Measurements from ENCODE around the gene SNX8.

DNA sequence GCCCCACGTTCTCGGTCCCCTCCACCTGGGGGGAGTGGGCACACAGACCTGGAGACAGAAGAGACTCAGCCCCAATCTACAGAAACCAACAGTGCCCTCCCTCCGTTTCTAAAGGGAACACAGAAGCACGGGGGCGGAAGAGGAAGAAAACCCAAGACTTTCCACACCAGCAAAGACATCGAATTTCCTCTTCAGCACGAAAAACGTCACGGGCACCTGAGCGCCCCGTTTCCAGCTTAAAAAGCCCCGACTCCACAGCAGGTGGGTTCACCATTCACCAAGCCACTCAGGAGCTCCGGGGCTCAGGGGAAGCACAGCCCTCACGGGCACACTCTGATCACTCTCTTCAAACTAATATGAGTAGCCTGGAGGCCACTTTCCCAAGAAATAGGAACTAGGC is 52.6 kb downstream of the SNX8 start:
- TF ChIP-seq RFX5 (IDR thresholded peaks at IDR 0.05; ENCODE audit: low read depth, low read length), result no peak
- TF ChIP-seq MXI1 (IDR thresholded peaks at IDR 0.05; ENCODE audit: borderline replicate concordance, low read depth, low read length), result no peak
- TF ChIP-seq MAFK (IDR thresholded peaks at IDR 0.05; ENCODE audit: low read depth, low read length), result no peak
- no peak for TF ChIP-seq POLR2A (IDR thresholded peaks at IDR 0.05; ENCODE audit: low read depth, low read length)
- TF ChIP-seq, protein P1, sequence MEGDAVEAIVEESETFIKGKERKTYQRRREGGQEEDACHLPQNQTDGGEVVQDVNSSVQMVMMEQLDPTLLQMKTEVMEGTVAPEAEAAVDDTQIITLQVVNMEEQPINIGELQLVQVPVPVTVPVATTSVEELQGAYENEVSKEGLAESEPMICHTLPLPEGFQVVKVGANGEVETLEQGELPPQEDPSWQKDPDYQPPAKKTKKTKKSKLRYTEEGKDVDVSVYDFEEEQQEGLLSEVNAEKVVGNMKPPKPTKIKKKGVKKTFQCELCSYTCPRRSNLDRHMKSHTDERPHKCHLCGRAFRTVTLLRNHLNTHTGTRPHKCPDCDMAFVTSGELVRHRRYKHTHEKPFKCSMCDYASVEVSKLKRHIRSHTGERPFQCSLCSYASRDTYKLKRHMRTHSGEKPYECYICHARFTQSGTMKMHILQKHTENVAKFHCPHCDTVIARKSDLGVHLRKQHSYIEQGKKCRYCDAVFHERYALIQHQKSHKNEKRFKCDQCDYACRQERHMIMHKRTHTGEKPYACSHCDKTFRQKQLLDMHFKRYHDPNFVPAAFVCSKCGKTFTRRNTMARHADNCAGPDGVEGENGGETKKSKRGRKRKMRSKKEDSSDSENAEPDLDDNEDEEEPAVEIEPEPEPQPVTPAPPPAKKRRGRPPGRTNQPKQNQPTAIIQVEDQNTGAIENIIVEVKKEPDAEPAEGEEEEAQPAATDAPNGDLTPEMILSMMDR (conservative IDR thresholded peaks at IDR 0.05; ENCODE audit: low read depth, low read length), result no peak

All from IMR-90 (cell line).